HK-2 (cell line): ENCODE measurements around the gene GP5.
A peak's percentile ranks its signal among the peaks of the same experiment; 100 is the strongest.

Experiments
- DNase-seq: peaks from one replicate; pipeline ENCODE4 v3.0.0-alpha.2; 2018; ENCODE audit not compliant: unreplicated experiment

GP5 gene

GRCh38 chr3:194399166-194399565 is at the start of gene GP5:
Gene GP5 (minus strand): TSS chr3:194399266. CDS start chr3:194398282, 984 bp downstream.
- no peak for DNase-seq

- DNase-seq, result no peak
Measured at GRCh38 chr3:194447657-194448056, 48.6 kb upstream of the GP5 start.

GRCh38 chr3:194447161-194447560 is 48.1 kb upstream of the GP5 start:
- no peak for DNase-seq

GRCh38 chr3:194446754-194447153 is 47.7 kb upstream of the GP5 start:
- DNase-seq, result no peak

GRCh38 chr3:194446172-194446571 is 47.1 kb upstream of the GP5 start:
- no peak for DNase-seq

GRCh38 chr3:194443901-194444300 is 44.8 kb upstream of the GP5 start:
- no peak for DNase-seq

- no peak for DNase-seq
Measured at GRCh38 chr3:194440756-194441155, 41.7 kb upstream of the GP5 start.

- no peak for DNase-seq
Measured at GRCh38 chr3:194439881-194440550, 41.0 kb upstream of the GP5 start.

- DNase-seq, result no peak
Measured at GRCh38 chr3:194434503-194434902, 35.4 kb upstream of the GP5 start.

GRCh38 chr3:194431554-194431953 is 32.5 kb upstream of the GP5 start:
- no peak for DNase-seq

GRCh38 chr3:194425399-194425798 is 26.3 kb upstream of the GP5 start:
- no peak for DNase-seq

- no peak for DNase-seq
Measured at GRCh38 chr3:194424953-194425352, 25.9 kb upstream of the GP5 start.

GRCh38 chr3:194424373-194424772 is 25.3 kb upstream of the GP5 start:
- DNase-seq, result no peak

GRCh38 chr3:194423317-194423716 is 24.3 kb upstream of the GP5 start:
- no peak for DNase-seq

GRCh38 chr3:194422188-194422587 is 23.1 kb upstream of the GP5 start:
- DNase-seq, result no peak

- DNase-seq, result no peak
Measured at GRCh38 chr3:194418671-194419070, 19.6 kb upstream of the GP5 start.

- peak; percentile 46 for DNase-seq
Measured at GRCh38 chr3:194407423-194407822, 8.4 kb upstream of the GP5 start.

GRCh38 chr3:194405766-194406165 is 6.7 kb upstream of the GP5 start:
- no peak for DNase-seq

- DNase-seq, result no peak
Measured at GRCh38 chr3:194404365-194405140, 5.5 kb upstream of the GP5 start.

- no peak for DNase-seq
Measured at GRCh38 chr3:194401868-194402329, 2.8 kb upstream of the GP5 start.

- no peak for DNase-seq
Measured at GRCh38 chr3:194401346-194401745, 2.3 kb upstream of the GP5 start.

GRCh38 chr3:194399874-194400411 is 877 bp upstream of the GP5 start:
- no peak for DNase-seq

GRCh38 chr3:194397757-194398312 is 1.2 kb downstream of the GP5 start:
- DNase-seq, result no peak
